Measurements from ENCODE around the gene HBD.

Gene HBD

GRCh38 chr11:5234381-5234834 lies at the start of gene HBD:
TSS of gene HBD (minus strand) at chr11:5234483. CDS start at chr11:5234433, 50 bp downstream.
- no peak within 1 kb of the TSS for H3K4me3 Mint-ChIP-seq
- no peak for DNase-seq (ENCODE audit: low spot score in 2 of 2)

GRCh38 chr11:5283882-5284281 lies 49.6 kb upstream of the HBD start:
- DNase-seq (ENCODE audit: low spot score in 2 of 2) = no peak
- H3K4me3 Mint-ChIP-seq = no peak overlapping the region
- H3K9me3 Mint-ChIP-seq = no peaks in the 10 kb centered on the region
- peaks cover 5% of the 10 kb centered on the region for H3K27me3 Mint-ChIP-seq
- no peaks in the 10 kb centered on the region for H3K36me3 Mint-ChIP-seq
- no peaks in the 10 kb centered on the region for H3K4me1 Mint-ChIP-seq
- no peak overlapping the region for H3K27ac Mint-ChIP-seq
- ATAC-seq (ENCODE audit: low read depth) = no peak

More at GRCh38 chr11:5234381-5234834, at the start of gene HBD:
- Mint-ChIP-seq H3K27me3 (peaks cover 8% of the 10 kb centered on the region), H3K9me3 (no peaks in the 10 kb centered on the region), H3K4me1 (peaks cover 5% of the 10 kb centered on the region), H3K27ac (no peak within 1 kb of the TSS), H3K36me3 (no peaks in the 10 kb centered on the region)
- no peak for ATAC-seq (ENCODE audit: low read depth)

GRCh38 chr11:5283086-5283485 lies 48.8 kb upstream of the HBD start:
- H3K4me3 Mint-ChIP-seq = no peak overlapping the region
- no peak for ATAC-seq (ENCODE audit: low read depth)

GRCh38 chr11:5282628-5283027 lies 48.3 kb upstream of the HBD start:
- peaks cover 7% of the 10 kb centered on the region for H3K27me3 Mint-ChIP-seq
- no peak overlapping the region for H3K4me3 Mint-ChIP-seq
- H3K4me1 Mint-ChIP-seq = no peaks in the 10 kb centered on the region
- DNase-seq (ENCODE audit: low spot score in 2 of 2) (no peak), ATAC-seq (ENCODE audit: low read depth) (no peak)
- no peak overlapping the region for H3K27ac Mint-ChIP-seq
- no peaks in the 10 kb centered on the region for H3K36me3 Mint-ChIP-seq
- H3K9me3 Mint-ChIP-seq = no peaks in the 10 kb centered on the region

More at GRCh38 chr11:5283086-5283485, 48.8 kb upstream of the HBD start:
- peaks cover 5% of the 10 kb centered on the region for H3K27me3 Mint-ChIP-seq
- no peak overlapping the region for H3K27ac Mint-ChIP-seq
- H3K4me1 Mint-ChIP-seq = no peaks in the 10 kb centered on the region
- DNase-seq (ENCODE audit: low spot score in 2 of 2) = no peak
- H3K36me3 Mint-ChIP-seq = no peaks in the 10 kb centered on the region
- no peaks in the 10 kb centered on the region for H3K9me3 Mint-ChIP-seq

- H3K4me1 Mint-ChIP-seq = no peaks in the 10 kb centered on the region
- DNase-seq (ENCODE audit: low spot score in 2 of 2) = no peak
Observed at GRCh38 chr11:5281596-5281995, 47.3 kb upstream of the HBD start.

GRCh38 chr11:5280582-5281102 lies 46.4 kb upstream of the HBD start:
- no peak for ATAC-seq (ENCODE audit: low read depth)
- H3K4me3 Mint-ChIP-seq = no peak overlapping the region
- no peaks in the 10 kb centered on the region for H3K9me3 Mint-ChIP-seq
- DNase-seq (ENCODE audit: low spot score in 2 of 2) = no peak
- peaks cover 7% of the 10 kb centered on the region for H3K27me3 Mint-ChIP-seq
- H3K27ac Mint-ChIP-seq = no peak overlapping the region
- H3K4me1 Mint-ChIP-seq = no peaks in the 10 kb centered on the region
- no peaks in the 10 kb centered on the region for H3K36me3 Mint-ChIP-seq

More at GRCh38 chr11:5281596-5281995, 47.3 kb upstream of the HBD start:
- Mint-ChIP-seq H3K9me3 (no peaks in the 10 kb centered on the region), H3K4me3 (no peak overlapping the region), H3K27me3 (peaks cover 7% of the 10 kb centered on the region), H3K36me3 (no peaks in the 10 kb centered on the region), H3K27ac (no peak overlapping the region)
- ATAC-seq (ENCODE audit: low read depth) = no peak

GRCh38 chr11:5279471-5280090 lies 45.3 kb upstream of the HBD start:
- Mint-ChIP-seq H3K4me1 (no peaks in the 10 kb centered on the region), H3K4me3 (no peak overlapping the region), H3K36me3 (no peaks in the 10 kb centered on the region), H3K27ac (no peak overlapping the region), H3K9me3 (no peaks in the 10 kb centered on the region), H3K27me3 (peaks cover 3% of the 10 kb centered on the region)
- no peak for ATAC-seq (ENCODE audit: low read depth)
- no peak for DNase-seq (ENCODE audit: low spot score in 2 of 2)

- Mint-ChIP-seq H3K27me3 (peaks cover 6% of the 10 kb centered on the region), H3K9me3 (no peaks in the 10 kb centered on the region), H3K4me3 (no peak overlapping the region), H3K27ac (no peak overlapping the region), H3K4me1 (no peaks in the 10 kb centered on the region), H3K36me3 (no peaks in the 10 kb centered on the region)
- no peak for DNase-seq (ENCODE audit: low spot score in 2 of 2)
- no peak for ATAC-seq (ENCODE audit: low read depth)
Observed at GRCh38 chr11:5277807-5278382, 43.6 kb upstream of the HBD start.

- Mint-ChIP-seq H3K36me3 (no peaks in the 10 kb centered on the region), H3K4me1 (no peaks in the 10 kb centered on the region), H3K9me3 (no peaks in the 10 kb centered on the region), H3K4me3 (no peak overlapping the region), H3K27ac (no peak overlapping the region), H3K27me3 (peaks cover 6% of the 10 kb centered on the region)
- no peak for DNase-seq (ENCODE audit: low spot score in 2 of 2)
- ATAC-seq (ENCODE audit: low read depth) = no peak
Observed at GRCh38 chr11:5276697-5277096, 42.4 kb upstream of the HBD start.

- Mint-ChIP-seq H3K9me3 (no peaks in the 10 kb centered on the region), H3K27ac (no peak overlapping the region), H3K27me3 (peaks cover 7% of the 10 kb centered on the region), H3K4me1 (no peaks in the 10 kb centered on the region), H3K36me3 (no peaks in the 10 kb centered on the region), H3K4me3 (no peak overlapping the region)
- no peak for DNase-seq (ENCODE audit: low spot score in 2 of 2)
- no peak for ATAC-seq (ENCODE audit: low read depth)
Observed at GRCh38 chr11:5275369-5276110, 41.3 kb upstream of the HBD start.

GRCh38 chr11:5274395-5274794 lies 40.1 kb upstream of the HBD start:
- no peaks in the 10 kb centered on the region for H3K36me3 Mint-ChIP-seq
- no peaks in the 10 kb centered on the region for H3K9me3 Mint-ChIP-seq
- no peak overlapping the region for H3K4me3 Mint-ChIP-seq
- ATAC-seq (ENCODE audit: low read depth) (no peak), DNase-seq (ENCODE audit: low spot score in 2 of 2) (no peak)
- no peaks in the 10 kb centered on the region for H3K4me1 Mint-ChIP-seq
- H3K27me3 Mint-ChIP-seq = peaks cover 7% of the 10 kb centered on the region
- H3K27ac Mint-ChIP-seq = no peak overlapping the region

GRCh38 chr11:5272395-5273017 lies 38.2 kb upstream of the HBD start:
- no peak overlapping the region for H3K27ac Mint-ChIP-seq
- DNase-seq (ENCODE audit: low spot score in 2 of 2) (no peak), ATAC-seq (ENCODE audit: low read depth) (no peak)

GRCh38 chr11:5269715-5270147 lies 35.4 kb upstream of the HBD start, which contains the start of gene HBE1:
TSS of gene HBE1 (minus strand) at chr11:5269945. CDS start at chr11:5269890, 55 bp downstream.
- no peak for DNase-seq (ENCODE audit: low spot score in 2 of 2)
- Mint-ChIP-seq H3K36me3 (no peaks in the 10 kb centered on the region), H3K27ac (no peak within 1 kb of the TSS)

More at GRCh38 chr11:5272395-5273017, 38.2 kb upstream of the HBD start:
- Mint-ChIP-seq H3K9me3 (no peaks in the 10 kb centered on the region), H3K4me3 (no peak overlapping the region), H3K36me3 (no peaks in the 10 kb centered on the region), H3K27me3 (peaks cover 6% of the 10 kb centered on the region), H3K4me1 (no peaks in the 10 kb centered on the region)

More at GRCh38 chr11:5269715-5270147, 35.4 kb upstream of the HBD start, which contains the start of gene HBE1:
- Mint-ChIP-seq H3K9me3 (no peaks in the 10 kb centered on the region), H3K4me1 (no peaks in the 10 kb centered on the region), H3K4me3 (no peak within 1 kb of the TSS), H3K27me3 (peaks cover 6% of the 10 kb centered on the region)
- no peak for ATAC-seq (ENCODE audit: low read depth)
